Prostate gland (tissue), 2 donors: Measurements from ENCODE around the gene NRSN2.

ENCODE experiments used
- POLR2A ChIP-seq: fragments of 450-650 bp; IDR thresholded peaks from one replicate; pipeline ENCODE4 v1.6.1; 2016; ENCODE audit warnings: antibody characterized with exemption, mild to moderate bottlenecking
- TF ChIP-seq, protein P1 (sequence below), 4 experiments: fragments of 200-600 bp in 2 of 4; fragments of 450-650 bp in 2 of 4; sonication (generic) in 2 of 4; IDR thresholded peaks; 1 replicate in 3 of 4; 2 replicates in 1 of 4; pipeline ENCODE4 v1.5.1; 2016 to 2019; ENCODE audit warnings: antibody characterized with exemption in 4 of 4, mild to moderate bottlenecking in 2 of 4, moderate library complexity in 2 of 4

DNA sequence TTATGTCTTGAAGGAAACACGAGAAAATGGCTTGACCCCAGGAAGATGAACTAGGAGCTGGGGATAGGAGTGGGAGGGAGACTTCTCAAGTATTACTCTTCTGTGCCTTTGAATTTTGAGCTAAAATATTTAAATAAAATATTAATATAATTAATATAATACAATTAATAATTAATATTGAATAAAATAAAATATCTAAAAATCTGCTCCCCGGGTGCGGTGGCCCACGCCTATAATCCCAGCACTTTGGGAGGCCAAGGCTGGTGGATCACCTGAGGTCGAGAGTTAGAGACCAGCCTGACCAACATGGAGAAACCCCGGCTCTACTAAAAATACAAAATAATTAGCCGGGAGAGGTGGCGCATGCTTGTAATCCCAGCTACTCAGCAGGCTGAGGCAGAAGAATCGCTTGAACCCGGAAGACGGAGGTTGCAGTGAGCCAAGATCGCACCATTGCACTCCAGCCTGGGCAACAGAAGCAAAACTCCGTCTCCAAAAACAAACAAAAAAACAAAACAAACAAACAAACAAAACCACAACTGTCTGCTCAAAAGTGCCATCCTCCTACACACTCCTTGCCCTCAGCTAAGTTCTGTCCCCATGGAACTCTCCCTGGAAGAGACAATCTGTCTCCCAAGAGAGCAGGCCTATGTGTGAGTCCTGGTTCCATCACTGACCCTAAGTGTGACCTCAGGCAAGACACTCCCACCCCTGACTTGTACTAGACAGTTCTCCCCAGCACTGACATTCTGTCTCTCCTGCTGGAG, 20.0 kb downstream of the NRSN2 start:
- TF ChIP-seq, protein P1, sequence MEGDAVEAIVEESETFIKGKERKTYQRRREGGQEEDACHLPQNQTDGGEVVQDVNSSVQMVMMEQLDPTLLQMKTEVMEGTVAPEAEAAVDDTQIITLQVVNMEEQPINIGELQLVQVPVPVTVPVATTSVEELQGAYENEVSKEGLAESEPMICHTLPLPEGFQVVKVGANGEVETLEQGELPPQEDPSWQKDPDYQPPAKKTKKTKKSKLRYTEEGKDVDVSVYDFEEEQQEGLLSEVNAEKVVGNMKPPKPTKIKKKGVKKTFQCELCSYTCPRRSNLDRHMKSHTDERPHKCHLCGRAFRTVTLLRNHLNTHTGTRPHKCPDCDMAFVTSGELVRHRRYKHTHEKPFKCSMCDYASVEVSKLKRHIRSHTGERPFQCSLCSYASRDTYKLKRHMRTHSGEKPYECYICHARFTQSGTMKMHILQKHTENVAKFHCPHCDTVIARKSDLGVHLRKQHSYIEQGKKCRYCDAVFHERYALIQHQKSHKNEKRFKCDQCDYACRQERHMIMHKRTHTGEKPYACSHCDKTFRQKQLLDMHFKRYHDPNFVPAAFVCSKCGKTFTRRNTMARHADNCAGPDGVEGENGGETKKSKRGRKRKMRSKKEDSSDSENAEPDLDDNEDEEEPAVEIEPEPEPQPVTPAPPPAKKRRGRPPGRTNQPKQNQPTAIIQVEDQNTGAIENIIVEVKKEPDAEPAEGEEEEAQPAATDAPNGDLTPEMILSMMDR (IDR thresholded peaks at IDR 0.05): no peak
- TF ChIP-seq POLR2A: no peak
